SK-N-SH (cell line): ENCODE measurements around the gene TPH2. TPM values are rescaled to one million over a fixed set of nuclear protein-coding genes. Genes with fewer than 3 reads are reported as not detected.

Experiments
- CTCF ChIA-PET: fragments of 300-600, 350-600 bp; formaldehyde crosslinking; extraction: SDS; loops from one replicate; lab custom pipeline; 2021; lab: Yijun Ruan, JAX
- POLR2A ChIA-PET: fragments of 350-600 bp; sonication (Branson Sonifier 250); formaldehyde crosslinking; extraction: SDS; loops from one replicate; lab custom pipeline; 2020; ENCODE audit warnings: antibody characterized with exemption, inconsistent platforms; lab: Yijun Ruan, JAX
- DNase-seq: peaks from one replicate; pipeline ENCODE4 v3.0.0; 2012
- H2AFZ ChIP-seq: fragments of 200-600 bp; sonication (generic); 2 replicates; pipeline ENCODE4 v1.8.1; 2016; ENCODE audit warnings: antibody characterized with exemption, mild to moderate bottlenecking, low read depth
- H3F3A ChIP-seq: fragments of 200-600 bp; sonication (generic); replicated peaks from 2 replicates; pipeline ENCODE3; 2016; ENCODE audit warnings: antibody characterized with exemption, mild to moderate bottlenecking; ENCODE audit not compliant: insufficient read depth
- H3K27ac ChIP-seq, 2 experiments: fragments of 200-500 bp in 1 of 2; fragments of 200-600 bp in 1 of 2; sonication (Bioruptor generic) in 1 of 2; sonication (generic), shearing (Covaris generic) in 1 of 2; 2 replicates each; pipeline versions ENCODE4 v1.5.1 to v1.6.1; 2014 to 2016; ENCODE audit warnings: low read depth in 2 of 2, inconsistent platforms in 1 of 2, low read length in 1 of 2, mild to moderate bottlenecking in 1 of 2, mixed read lengths in 1 of 2
- H3K27me3 ChIP-seq: fragments of 200-600 bp; sonication (generic), shearing (Covaris generic); 2 replicates; pipeline ENCODE4 v1.6.1; 2016; ENCODE audit warnings: mixed run types; ENCODE audit not compliant: insufficient read depth
- H3K36me3 ChIP-seq, 2 experiments: fragments of 200-500 bp in 1 of 2; fragments of 200-600 bp in 1 of 2; sonication (Bioruptor generic) in 1 of 2; sonication (generic) in 1 of 2; replicated peaks in 1 of 2; 2 replicates each; pipeline versions ENCODE3 to v1.5.1; 2014 to 2016; ENCODE audit warnings: low read length in 1 of 2, mild to moderate bottlenecking in 1 of 2; ENCODE audit not compliant: insufficient read depth in 2 of 2, control insufficient read depth in 1 of 2
- H3K4me1 ChIP-seq, 2 experiments: fragments of 200-500 bp in 1 of 2; fragments of 200-600 bp in 1 of 2; sonication (Bioruptor generic) in 1 of 2; sonication (generic), shearing (Covaris generic) in 1 of 2; 2 replicates each; pipeline versions ENCODE4 v1.5.1 to v1.6.1; 2014 to 2016; ENCODE audit warnings: low read depth in 1 of 2, low read length in 1 of 2, mixed run types in 1 of 2; ENCODE audit not compliant: insufficient read depth in 2 of 2, control insufficient read depth in 1 of 2
- H3K4me2 ChIP-seq: fragments of 200-600 bp; sonication (generic), shearing (Covaris generic); 2 replicates; pipeline ENCODE4 v1.6.1; 2017; ENCODE audit warnings: mixed run types
- H3K4me3 ChIP-seq, 2 experiments: fragments of 200-500 bp in 1 of 2; fragments of 200-600 bp in 1 of 2; sonication (Bioruptor generic) in 1 of 2; sonication (generic), shearing (Covaris generic) in 1 of 2; 2 replicates each; pipeline versions ENCODE4 v1.5.1 to v1.8.1; 2014 to 2016; ENCODE audit warnings: low read depth in 2 of 2, inconsistent platforms in 1 of 2, low read length in 1 of 2, mild to moderate bottlenecking in 1 of 2, mixed read lengths in 1 of 2, moderate library complexity in 1 of 2
- H3K79me2 ChIP-seq: fragments of 200-600 bp; sonication (generic); 2 replicates; pipeline ENCODE4 v1.8.1; 2017; ENCODE audit warnings: mild to moderate bottlenecking; ENCODE audit not compliant: insufficient read depth
- H3K9ac ChIP-seq: fragments of 200-600 bp; sonication (generic); 2 replicates; pipeline ENCODE4 v1.6.1; 2017; ENCODE audit warnings: mixed run types
- H3K9me2 ChIP-seq: fragments of 200-600 bp; sonication (generic); 2 replicates; pipeline ENCODE4 v1.6.1; 2017; ENCODE audit warnings: mixed run types
- H3K9me3 ChIP-seq: fragments of 200-600 bp; sonication (generic); 2 replicates; pipeline ENCODE4 v1.6.1; 2017; ENCODE audit warnings: mixed run types, mild to moderate bottlenecking, moderate library complexity
- H4K20me1 ChIP-seq: fragments of 200-600 bp; sonication (generic); 2 replicates; pipeline ENCODE4 v1.6.1; 2017; ENCODE audit warnings: mild to moderate bottlenecking, mixed run types; ENCODE audit not compliant: insufficient read depth
- CHD2 ChIP-seq: fragments of 150-350 bp; IDR thresholded peaks from 2 replicates; pipeline ENCODE4 v1.6.1; 2018; ENCODE audit warnings: low read length; ENCODE audit not compliant: partially characterized antibody
- ELF1 ChIP-seq: IDR thresholded peaks from 2 replicates; pipeline ENCODE4 v1.4.0; 2012
- EZH2phosphoT487 ChIP-seq: fragments of 200-600 bp; sonication (generic); IDR thresholded peaks from 2 replicates; pipeline ENCODE4 v1.6.1; 2017; ENCODE audit warnings: low read depth, mixed run types, mild to moderate bottlenecking, antibody characterized with exemption, moderate library complexity, borderline replicate concordance
- FOSL2 ChIP-seq: IDR thresholded peaks from 2 replicates; pipeline ENCODE4 v1.4.0; 2012; ENCODE audit warnings: low read depth, mild to moderate bottlenecking, moderate library complexity, borderline replicate concordance
- FOXM1 ChIP-seq: IDR thresholded peaks from 2 replicates; pipeline ENCODE4 v1.4.0; 2012; ENCODE audit warnings: low read depth, mild to moderate bottlenecking
- IRF3 ChIP-seq: fragments of 150-350 bp; IDR thresholded peaks from 2 replicates; pipeline ENCODE4 v1.6.1; 2016; ENCODE audit warnings: mild to moderate bottlenecking, low read depth, low read length
- NFIC ChIP-seq: IDR thresholded peaks from 2 replicates; pipeline ENCODE4 v1.4.0; 2012; ENCODE audit warnings: borderline replicate concordance
- NRF1 ChIP-seq: IDR thresholded peaks from 2 replicates; pipeline ENCODE4 v1.6.1; 2012; ENCODE audit warnings: low read depth, mild to moderate bottlenecking, low read length
- RAD21 ChIP-seq: IDR thresholded peaks from 2 replicates; pipeline ENCODE4 v1.6.1; 2012; ENCODE audit warnings: mild to moderate bottlenecking, low read length
- RCOR1 ChIP-seq: fragments of 150-350 bp; IDR thresholded peaks from 2 replicates; pipeline ENCODE4 v1.6.1; 2017; ENCODE audit warnings: antibody characterized with exemption, low read length
- RFX5 ChIP-seq: IDR thresholded peaks from 2 replicates; pipeline ENCODE4 v1.6.1; 2012; ENCODE audit warnings: mild to moderate bottlenecking, improper control_type of control experiment, low read length
- RXRA ChIP-seq: IDR thresholded peaks from 2 replicates; pipeline ENCODE4 v1.4.0; 2012; ENCODE audit warnings: low read depth, mild to moderate bottlenecking, borderline replicate concordance
- SIN3A ChIP-seq: IDR thresholded peaks from 2 replicates; pipeline ENCODE4 v1.6.1; 2012; ENCODE audit warnings: low read depth, mild to moderate bottlenecking, low read length, moderate library complexity, borderline replicate concordance
- TAF1 ChIP-seq: IDR thresholded peaks from 2 replicates; pipeline ENCODE4 v1.6.1; 2012; ENCODE audit warnings: low read depth, mild to moderate bottlenecking, low read length, moderate library complexity, borderline replicate concordance
- TCF12 ChIP-seq: IDR thresholded peaks from 2 replicates; pipeline ENCODE4 v1.4.0; 2012
- TEAD4 ChIP-seq: IDR thresholded peaks from 2 replicates; pipeline ENCODE4 v1.4.0; 2012; ENCODE audit warnings: mild to moderate bottlenecking, borderline replicate concordance; ENCODE audit not compliant: insufficient read depth
- USF2 ChIP-seq: fragments of 150-350 bp; IDR thresholded peaks from 2 replicates; pipeline ENCODE4 v1.6.1; 2017; ENCODE audit warnings: antibody characterized with exemption, low read length, low read depth, borderline replicate concordance
- WGBS: methylation state at CpG from one replicate; pipeline ENCODE4 v1.1.6; 2017; ENCODE audit warnings: low lambda C conversion rate; 5-methylcytosine and 5-hydroxymethylcytosine counted together
- polyA plus RNA-seq, 3 experiments: library from polyadenylated mRNA; depleted of rRNA; stranded (reverse); fragments of >200 nt; gene quantifications; 2 replicates each; pipeline ENCODE4 v1.2.3, GENCODE V29; 2012
- TF ChIP-seq, protein P1 (sequence below): IDR thresholded peaks from 2 replicates; pipeline ENCODE4; 2012
- TF ChIP-seq, protein P2 (sequence below): IDR thresholded peaks from 2 replicates; pipeline ENCODE4 v1.4.0; 2012; ENCODE audit warnings: low read depth, borderline replicate concordance

The TPH2 gene
- polyA plus RNA-seq, 1 of the 3 experiments (the other 2 are of a cell fraction), result not detected

- H3F3A ChIP-seq, result no peaks in the 10 kb centered on the region
- CTCF ChIA-PET, result interaction anchor here (0.8 to 1.9 kb wide), 4 partner anchors 14 to 111 kb away, joined by 3 to 8 read pairs (median 4); partner anchors contain the start of gene TPH2
These were observed 46.6 kb upstream of the TPH2 start for GRCh38 chr12:71892059-71892458.

More at GRCh38 chr12:71892059-71892458, 46.6 kb upstream of the TPH2 start:
- no peak overlapping the region for H3K9ac ChIP-seq
- H3K27ac ChIP-seq, result no peak overlapping the region
- H3K27me3 ChIP-seq, result no peaks in the 10 kb centered on the region
- H2AFZ ChIP-seq, result no peak overlapping the region
- TF ChIP-seq RXRA (no peak), ELF1 (no peak), NRF1 (no peak), RAD21 (no peak), FOSL2 (no peak), USF2 (no peak), TCF12 (no peak), EZH2phosphoT487 (no peak), SIN3A (no peak), FOXM1 (no peak), RCOR1 (no peak), TAF1 (no peak), CHD2 (no peak), NFIC (no peak), RFX5 (no peak), TEAD4 (no peak), IRF3 (no peak)
- TF ChIP-seq, protein P1, sequence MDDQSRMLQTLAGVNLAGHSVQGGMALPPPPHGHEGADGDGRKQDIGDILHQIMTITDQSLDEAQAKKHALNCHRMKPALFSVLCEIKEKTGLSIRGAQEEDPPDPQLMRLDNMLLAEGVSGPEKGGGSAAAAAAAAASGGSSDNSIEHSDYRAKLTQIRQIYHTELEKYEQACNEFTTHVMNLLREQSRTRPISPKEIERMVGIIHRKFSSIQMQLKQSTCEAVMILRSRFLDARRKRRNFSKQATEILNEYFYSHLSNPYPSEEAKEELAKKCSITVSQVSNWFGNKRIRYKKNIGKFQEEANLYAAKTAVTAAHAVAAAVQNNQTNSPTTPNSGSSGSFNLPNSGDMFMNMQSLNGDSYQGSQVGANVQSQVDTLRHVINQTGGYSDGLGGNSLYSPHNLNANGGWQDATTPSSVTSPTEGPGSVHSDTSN, result no peak
- TF ChIP-seq, protein P2, sequence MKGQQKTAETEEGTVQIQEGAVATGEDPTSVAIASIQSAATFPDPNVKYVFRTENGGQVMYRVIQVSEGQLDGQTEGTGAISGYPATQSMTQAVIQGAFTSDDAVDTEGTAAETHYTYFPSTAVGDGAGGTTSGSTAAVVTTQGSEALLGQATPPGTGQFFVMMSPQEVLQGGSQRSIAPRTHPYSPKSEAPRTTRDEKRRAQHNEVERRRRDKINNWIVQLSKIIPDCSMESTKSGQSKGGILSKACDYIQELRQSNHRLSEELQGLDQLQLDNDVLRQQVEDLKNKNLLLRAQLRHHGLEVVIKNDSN, result no peak
- WGBS, result 86% methylated on average over 1 of the region's 1 CpG
- POLR2A ChIA-PET, result no interaction called here
- no peak overlapping the region for H3K4me2 ChIP-seq
- no peak overlapping the region for H3K4me3 ChIP-seq
- no peaks in the 10 kb centered on the region; the same call in 1 of the 2 replicates for H4K20me1 ChIP-seq
- H3K4me1 ChIP-seq, result peaks cover 0 to 10% of the 10 kb centered on the region in 2 experiments; a peak in 2 of 4 replicates
- H3K79me2 ChIP-seq, result no peaks in the 10 kb centered on the region
- DNase-seq, result no peak
- H3K9me2 ChIP-seq, result no peaks in the 10 kb centered on the region
- H3K9me3 ChIP-seq, result no peaks in the 10 kb centered on the region
- H3K36me3 ChIP-seq, result peaks cover 31 to 41% of the 10 kb centered on the region in 2 experiments
